ENCODE data around the gene HAUS7.

Gene HAUS7

GRCh38 chrX:153450949-153451277 lies 19.5 kb downstream of the HAUS7 start:
- DNase-seq, result no peak

GRCh38 chrX:153450114-153450948 lies 20.0 kb downstream of the HAUS7 start:
- no peak for DNase-seq

GRCh38 chrX:153449368-153450113 lies 20.8 kb downstream of the HAUS7 start:
- no peak for DNase-seq

GRCh38 chrX:153448556-153449367 lies 21.6 kb downstream of the HAUS7 start:
- no peak for DNase-seq

- DNase-seq, result no peak
These were observed 22.8 kb downstream of the HAUS7 start for GRCh38 chrX:153447581-153447960.

GRCh38 chrX:153446950-153447580 lies 23.3 kb downstream of the HAUS7 start:
- no peak for DNase-seq

GRCh38 chrX:153446636-153446936 lies 23.8 kb downstream of the HAUS7 start:
- no peak for DNase-seq

GRCh38 chrX:153445856-153446635 lies 24.3 kb downstream of the HAUS7 start, which contains the start of gene TREX2:
TREX2 (minus strand) TSS chrX:153446056; CDS start chrX:153445430, 626 bp downstream.
- no peak for DNase-seq

- no peak for DNase-seq
These were observed 25.1 kb downstream of the HAUS7 start for GRCh38 chrX:153445106-153445855.

GRCh38 chrX:153444333-153445011 lies 25.9 kb downstream of the HAUS7 start:
- DNase-seq, result no peak

GRCh38 chrX:153443476-153444332 lies 26.7 kb downstream of the HAUS7 start:
- no peak for DNase-seq

- no peak for DNase-seq
These were observed 27.9 kb downstream of the HAUS7 start for GRCh38 chrX:153442463-153442862.

- no peak for DNase-seq
These were observed 28.4 kb downstream of the HAUS7 start for GRCh38 chrX:153441981-153442380.

- no peak for DNase-seq
These were observed 29.1 kb downstream of the HAUS7 start for GRCh38 chrX:153441296-153441695.

GRCh38 chrX:153440556-153441135 lies 29.7 kb downstream of the HAUS7 start:
- no peak for DNase-seq

GRCh38 chrX:153439977-153440376 lies 30.4 kb downstream of the HAUS7 start:
- no peak for DNase-seq

- no peak for DNase-seq
These were observed 31.8 kb downstream of the HAUS7 start for GRCh38 chrX:153438532-153438931.

- no peak for DNase-seq
These were observed 34.5 kb downstream of the HAUS7 start for GRCh38 chrX:153435845-153436244.

GRCh38 chrX:153434801-153435200 lies 35.6 kb downstream of the HAUS7 start:
- DNase-seq, result no peak
